ENCODE results near the gene PPP1R3E. TPM values are rescaled to one million over a fixed set of nuclear protein-coding genes. Genes with fewer than 3 reads are reported as not detected.

The PPP1R3E gene
- total and polyA plus RNA-seq, 2 of the 13 experiments (the other 11 are each of a cell fraction or from before 2014, with no cell fraction given): 16.5 to 26.5 TPM

GRCh38 chr14:23320584-23321571, 18.2 kb upstream of the PPP1R3E start, which contains the start of gene PABPN1 (continued):
- TF ChIP-seq ZNF407 (CRISPR knock-in tag; IDR thresholded peaks at IDR 0.05; ENCODE audit: not compliant biosample characterization) (no peak), MAFF (IDR thresholded peaks at IDR 0.05; ENCODE audit: low read depth, low read length) (peak; percentile 41; the same call in 1 of the 2 replicates), PRMT3 (CRISPR knock-in tag; IDR thresholded peaks at IDR 0.05; ENCODE audit: borderline replicate concordance, low read depth) (no peak), SP5 (CRISPR knock-in tag; IDR thresholded peaks at IDR 0.05; ENCODE audit: borderline replicate concordance, low read depth) (peak; percentile 95), SMAD1 (CRISPR knock-in tag; IDR thresholded peaks at IDR 0.05; ENCODE audit: borderline replicate concordance, low read depth) (peak; percentile 98), ZKSCAN5 (CRISPR knock-in tag; IDR thresholded peaks at IDR 0.05) (peak; percentile 79), DDIT3 (CRISPR knock-in tag; IDR thresholded peaks at IDR 0.05) (peak; percentile 13; the same call in 1 of the 2 replicates), GATAD1 (CRISPR knock-in tag; IDR thresholded peaks at IDR 0.05) (peak; percentile 96), REST (IDR thresholded peaks at IDR 0.05; ENCODE audit: borderline replicate concordance in 1 of 2, low read depth in 1 of 2, low read length in 2 of 2) (peak in 1 of 2 experiments; percentile 69; a peak in 2 of 4 replicates), ZNF552 (CRISPR knock-in tag; IDR thresholded peaks at IDR 0.05; ENCODE audit: borderline replicate concordance) (peak; percentile 95), ZNF12 (CRISPR knock-in tag; IDR thresholded peaks at IDR 0.05) (peak; percentile 87), ZNF496 (CRISPR knock-in tag; IDR thresholded peaks at IDR 0.05; ENCODE audit: insufficient replicate concordance) (no peak), MIER2 (CRISPR knock-in tag; IDR thresholded peaks at IDR 0.05) (peak; percentile 89), HHEX (CRISPR knock-in tag; IDR thresholded peaks at IDR 0.05) (peak; percentile 54; the same call in 1 of the 2 replicates)
